Naive B cell (primary cell): Measurements from ENCODE around the gene POU3F1. TPM values are rescaled to one million over a fixed set of nuclear protein-coding genes. Genes with fewer than 3 reads are reported as not detected.

Source experiments
- ATAC-seq, 2 donors: fragments of 150-1000 bp; cut with Tn5 transposase; 2 replicates each; pipeline ENCODE4 v1.10.0; 2021; ENCODE audit warnings: low read depth in 2 of 2, mild to moderate bottlenecking in 2 of 2, moderate library complexity in 2 of 2
- DNase-seq: peaks from one replicate; pipeline ENCODE4 v3.0.0; 2022
- H3K27ac Mint-ChIP-seq, 6 donors: one replicate each; pipeline ENCODE4 v1.8.0; 2020 to 2022; ENCODE audit warnings: mild to moderate bottlenecking in 6 of 6, mixed read lengths in 6 of 6, moderate library complexity in 5 of 6, inconsistent platforms in 2 of 6
- H3K27me3 Mint-ChIP-seq, 3 donors: one replicate each; pipeline ENCODE4 v1.8.0; 2021 to 2022; ENCODE audit warnings: mixed read lengths in 3 of 3, mild to moderate bottlenecking in 1 of 3
- H3K36me3 Mint-ChIP-seq, 2 donors: one replicate each; pipeline ENCODE4 v1.8.0; 2020 to 2022; ENCODE audit warnings: mixed read lengths in 2 of 2, inconsistent platforms in 1 of 2, mild to moderate bottlenecking in 1 of 2
- H3K4me1 Mint-ChIP-seq, 3 donors: one replicate each; pipeline ENCODE4 v1.8.0; 2020 to 2022; ENCODE audit warnings: mixed read lengths in 3 of 3, inconsistent platforms in 1 of 3, mild to moderate bottlenecking in 1 of 3, moderate library complexity in 1 of 3
- H3K4me3 Mint-ChIP-seq, 8 donors: one replicate each; pipeline ENCODE4 v1.8.0; 2020 to 2022; ENCODE audit warnings: mild to moderate bottlenecking in 8 of 8, mixed read lengths in 8 of 8, moderate library complexity in 8 of 8, inconsistent platforms in 2 of 8
- H3K9me3 Mint-ChIP-seq, 7 donors: one replicate each; pipeline ENCODE4 v1.8.0; 2020 to 2022; ENCODE audit warnings: mixed read lengths in 7 of 7, mild to moderate bottlenecking in 5 of 7, inconsistent platforms in 2 of 7, moderate library complexity in 1 of 7
- polyA plus RNA-seq, 6 donors: library from polyadenylated mRNA; unstranded; fragments of 300-500 nt; fragmentation: Illumina TruSeq; gene quantifications; one replicate each; pipeline ENCODE4 v1.2.3, GENCODE V29; 2021; ENCODE audit warnings: low read depth in 6 of 6

POU3F1 gene
- polyA plus RNA-seq, 6 donors from 2014 or later: 0.18 to 1.1 (median 0.34) TPM

DNA sequence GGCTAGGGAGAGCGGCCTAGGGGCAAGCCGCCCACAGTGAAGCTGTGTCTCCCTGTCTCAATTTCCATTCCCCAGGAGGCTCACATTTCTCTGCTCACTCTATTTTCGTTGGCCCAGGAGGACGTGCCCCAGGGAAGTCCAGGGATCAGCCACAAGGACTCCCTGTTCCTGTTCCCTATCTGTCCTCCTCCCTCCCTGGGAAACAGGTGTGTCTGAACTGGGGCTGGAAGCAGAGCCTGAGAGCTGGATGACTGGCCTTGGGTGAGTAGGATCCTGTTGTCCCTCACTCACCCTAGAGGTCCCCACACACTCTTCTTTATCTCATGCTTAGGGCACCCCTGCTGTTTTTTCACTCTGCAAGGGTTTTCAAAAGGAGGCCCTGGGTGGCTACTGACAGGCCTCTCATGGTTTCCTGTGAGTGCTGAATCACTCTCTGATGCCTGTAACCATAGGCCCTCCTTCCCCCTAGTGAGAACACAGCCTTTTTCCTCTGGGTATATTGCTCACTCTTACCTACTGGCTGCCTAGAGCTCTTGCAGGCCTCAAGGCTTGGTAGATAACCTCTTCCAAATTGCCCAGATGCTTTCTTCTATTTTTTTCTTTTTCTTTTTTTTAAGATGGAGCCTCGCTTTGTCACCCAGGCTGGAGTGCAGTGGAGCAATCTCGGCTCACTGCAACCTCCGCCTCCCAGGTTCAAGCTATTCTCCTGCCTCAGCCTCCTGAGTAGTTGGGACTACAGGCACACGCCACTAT, 37.3 kb downstream of the POU3F1 start:
- no peaks in the 10 kb centered on the region for H3K36me3 Mint-ChIP-seq
- peaks cover 0 to 5% (median 3%) of the 10 kb centered on the region in 7 donors for H3K9me3 Mint-ChIP-seq
- peak overlapping the region in 1 of 8 donors; percentile 18 for H3K4me3 Mint-ChIP-seq
- DNase-seq: no peak
- no peak for ATAC-seq
- H3K27me3 Mint-ChIP-seq: peaks cover 0 to 6% (median 6%) of the 10 kb centered on the region in 3 donors
- peaks cover 28 to 29% (median 29%) of the 10 kb centered on the region in 3 donors for H3K4me1 Mint-ChIP-seq
- peak overlapping the region in 1 of 6 donors; percentile 82 for H3K27ac Mint-ChIP-seq

- peaks cover 0 to 18% (median 12%) of the 10 kb centered on the region in 3 donors for H3K27me3 Mint-ChIP-seq
- no peaks in the 10 kb centered on the region for H3K36me3 Mint-ChIP-seq
- H3K4me3 Mint-ChIP-seq: peak overlapping the region; percentile 60 to 84 (median 76)
- DNase-seq (no peak), ATAC-seq (no peak)
- peaks cover 13 to 14% (median 13%) of the 10 kb centered on the region in 3 donors for H3K4me1 Mint-ChIP-seq
- H3K9me3 Mint-ChIP-seq: no peaks in the 10 kb centered on the region
- H3K27ac Mint-ChIP-seq: peak overlapping the region in 1 of 6 donors; percentile 66
Measured at GRCh38 chr1:38006008-38006828, 40.4 kb downstream of the POU3F1 start.

DNA sequence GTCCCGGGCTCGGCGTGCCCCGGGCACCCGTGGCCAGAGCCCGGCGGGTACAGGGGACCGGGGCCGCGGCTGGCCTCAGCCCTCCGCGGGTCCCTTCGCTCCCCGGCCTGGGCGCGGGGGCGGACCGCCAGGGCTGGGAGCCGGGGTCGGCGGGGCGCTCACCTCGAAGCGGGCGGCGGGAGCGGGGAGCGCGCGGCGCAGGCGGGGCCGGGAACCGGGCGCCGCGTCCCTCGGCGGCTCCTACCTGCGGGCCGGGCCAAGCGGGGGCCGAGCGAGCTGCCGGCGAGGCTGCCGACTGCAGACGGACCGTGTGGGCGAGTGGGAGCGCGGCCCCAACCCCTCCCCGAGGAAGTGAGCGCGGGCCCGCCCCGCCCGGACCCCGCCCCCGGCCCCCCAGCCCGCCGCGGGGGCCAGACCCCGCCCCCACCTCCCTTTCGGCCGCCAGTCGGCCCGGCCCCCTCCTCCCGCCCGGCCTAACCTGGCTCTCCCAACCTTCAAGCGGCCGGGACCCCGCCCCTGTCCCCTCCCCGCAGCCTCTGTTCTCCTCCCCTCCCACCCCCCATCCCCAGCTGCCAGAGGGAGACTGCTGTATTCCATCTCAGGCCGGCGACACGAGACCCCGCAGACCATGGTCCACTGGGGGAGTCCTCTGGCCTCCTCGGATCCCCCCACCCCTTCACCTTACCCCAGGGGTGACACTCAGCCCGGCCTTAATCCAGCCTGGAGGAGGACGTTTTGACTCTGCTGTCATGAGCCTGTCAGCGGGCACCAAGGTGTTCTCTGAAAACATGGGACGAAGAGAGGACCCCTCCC, 41.2 kb downstream of the POU3F1 start, which contains the start of gene FHL3:
TSS of gene FHL3 (minus strand) at position 320 of the 813 bp plus-strand sequence. CDS start 6,102 bp downstream, outside the sequence.
- H3K4me1 Mint-ChIP-seq: peaks cover 13 to 19% (median 13%) of the 10 kb centered on the region in 3 donors
- no peaks in the 10 kb centered on the region for H3K36me3 Mint-ChIP-seq
- H3K9me3 Mint-ChIP-seq: no peaks in the 10 kb centered on the region
- no peak for DNase-seq
- H3K27me3 Mint-ChIP-seq: peaks cover 0 to 18% (median 12%) of the 10 kb centered on the region in 3 donors
- peak; percentile 57 to 59 for ATAC-seq
- peak within 1 kb of the TSS; percentile 71 to 92 (median 82) for H3K4me3 Mint-ChIP-seq
- peak within 1 kb of the TSS in 5 of 6 donors; percentile 24 to 86 (median 54) for H3K27ac Mint-ChIP-seq

- peak overlapping the region; percentile 66 to 92 (median 79) for H3K4me3 Mint-ChIP-seq
- H3K9me3 Mint-ChIP-seq: no peaks in the 10 kb centered on the region
- peaks cover 13 to 28% (median 20%) of the 10 kb centered on the region in 3 donors for H3K4me1 Mint-ChIP-seq
- H3K27ac Mint-ChIP-seq: peak overlapping the region in 3 of 6 donors; percentile 24 to 86 (median 54)
- ATAC-seq (peak; percentile 47 to 51), DNase-seq (no peak)
- no peaks in the 10 kb centered on the region for H3K36me3 Mint-ChIP-seq
- H3K27me3 Mint-ChIP-seq: peaks cover 0 to 18% (median 12%) of the 10 kb centered on the region in 3 donors
Measured at GRCh38 chr1:38004284-38005108, 42.1 kb downstream of the POU3F1 start.

DNA sequence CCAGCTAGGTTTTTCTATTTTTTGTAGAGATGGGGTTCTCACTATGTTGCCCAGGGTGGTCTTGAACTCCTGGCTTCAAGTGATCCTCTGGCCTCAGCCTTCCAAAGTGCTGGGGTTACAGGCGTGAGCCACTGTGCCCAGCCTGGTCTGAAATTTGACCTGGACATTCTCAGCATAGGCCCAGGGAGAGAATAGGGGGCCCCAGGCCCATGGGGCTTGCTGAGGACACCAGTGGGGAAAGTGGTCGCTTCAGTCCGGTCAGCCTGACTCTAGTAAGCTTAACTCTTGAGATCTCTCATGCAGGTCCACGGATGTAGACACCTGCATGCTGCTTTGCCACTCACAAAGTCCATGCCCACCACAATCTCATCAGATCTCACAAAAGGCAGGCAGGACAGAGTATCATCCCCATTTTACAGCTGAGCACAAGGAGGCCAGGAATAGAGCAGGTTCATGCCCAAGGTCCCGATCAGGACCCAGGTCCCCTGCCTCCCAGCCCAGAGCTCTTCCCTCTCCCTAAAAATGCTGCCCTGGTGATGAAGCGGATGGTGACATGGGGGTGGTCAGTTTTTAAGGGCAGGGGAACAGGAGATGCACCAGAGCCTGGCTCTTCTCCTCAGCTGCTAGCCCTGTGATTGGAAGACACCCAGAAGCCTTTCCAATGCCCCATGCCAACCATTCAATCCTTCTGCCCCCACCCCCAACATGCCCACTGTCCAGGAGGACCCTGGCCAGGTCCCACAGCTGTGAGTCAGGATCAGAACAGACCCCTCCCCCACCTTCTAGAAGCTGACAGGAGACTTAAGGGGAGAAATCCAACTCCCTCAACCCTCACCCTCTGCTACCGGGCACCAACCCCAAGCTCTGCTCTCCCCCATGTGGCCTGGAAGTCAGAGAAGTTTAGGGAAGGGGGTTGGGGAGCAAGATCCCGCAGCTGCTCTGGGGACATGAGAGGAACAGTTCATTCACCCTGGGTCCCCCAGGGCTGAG, 43.0 kb downstream of the POU3F1 start:
- H3K4me1 Mint-ChIP-seq: peaks cover 15 to 33% (median 24%) of the 10 kb centered on the region in 3 donors
- peak overlapping the region in 7 of 8 donors; percentile 29 to 85 (median 66) for H3K4me3 Mint-ChIP-seq
- no peaks in the 10 kb centered on the region for H3K36me3 Mint-ChIP-seq
- no peaks in the 10 kb centered on the region for H3K9me3 Mint-ChIP-seq
- peak overlapping the region in 1 of 6 donors; percentile 47 for H3K27ac Mint-ChIP-seq
- peaks cover 0 to 18% (median 12%) of the 10 kb centered on the region in 3 donors for H3K27me3 Mint-ChIP-seq
- no peak for DNase-seq
- ATAC-seq: no peak

DNA sequence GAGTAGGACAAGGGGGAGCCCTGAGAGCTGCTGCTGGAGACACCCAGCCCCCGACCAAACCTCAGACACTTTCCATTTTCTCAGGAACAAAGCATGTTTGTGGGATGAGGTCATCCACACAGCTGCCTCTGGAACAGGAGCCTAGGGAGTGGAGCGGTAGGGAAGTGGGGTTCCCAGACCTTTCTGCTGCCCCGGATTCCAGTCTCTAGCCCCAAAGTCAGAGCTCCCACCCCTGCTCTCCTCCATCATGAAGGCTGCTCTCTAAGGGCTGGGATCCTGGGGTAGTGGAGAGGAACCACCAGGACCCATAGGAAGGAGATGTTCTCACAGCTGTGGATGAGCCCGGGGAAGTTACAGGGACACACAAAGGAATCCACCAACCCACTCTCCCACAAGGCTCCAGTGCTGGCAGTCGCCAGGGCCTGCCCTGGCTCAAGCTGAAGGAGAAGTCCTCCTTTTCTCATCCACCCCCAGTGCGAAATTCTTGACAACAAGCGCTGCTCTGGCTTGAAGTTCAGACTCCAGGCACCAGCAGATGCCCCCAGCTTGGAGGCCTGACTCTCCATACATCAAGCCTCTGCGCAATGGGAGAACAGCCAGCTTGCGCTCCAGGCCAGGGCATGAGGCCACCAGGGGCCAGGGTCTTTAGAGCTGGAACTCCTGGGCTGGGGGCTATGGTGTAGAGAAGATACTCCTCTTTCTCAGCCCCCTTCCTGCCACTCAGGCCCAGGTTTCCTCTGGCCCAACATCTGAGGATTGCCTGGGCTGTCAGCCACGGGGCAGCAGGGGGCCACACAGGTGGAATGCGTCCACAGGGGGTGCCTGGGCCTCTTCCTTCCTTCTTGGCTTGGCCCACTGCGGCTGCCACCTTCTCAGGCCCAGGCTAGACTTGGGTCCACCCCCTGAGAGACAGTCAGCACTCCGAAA, 45.8 kb downstream of the POU3F1 start:
- ATAC-seq (no peak), DNase-seq (no peak)
- Mint-ChIP-seq H3K4me1 (peaks cover 15 to 39% (median 28%) of the 10 kb centered on the region in 3 donors), H3K4me3 (peak overlapping the region in 1 of 8 donors; percentile 5), H3K27me3 (peaks cover 0 to 18% (median 12%) of the 10 kb centered on the region in 3 donors), H3K27ac (peak overlapping the region in 3 of 6 donors; percentile 36 to 73 (median 54)), H3K9me3 (no peaks in the 10 kb centered on the region), H3K36me3 (no peaks in the 10 kb centered on the region)

DNA sequence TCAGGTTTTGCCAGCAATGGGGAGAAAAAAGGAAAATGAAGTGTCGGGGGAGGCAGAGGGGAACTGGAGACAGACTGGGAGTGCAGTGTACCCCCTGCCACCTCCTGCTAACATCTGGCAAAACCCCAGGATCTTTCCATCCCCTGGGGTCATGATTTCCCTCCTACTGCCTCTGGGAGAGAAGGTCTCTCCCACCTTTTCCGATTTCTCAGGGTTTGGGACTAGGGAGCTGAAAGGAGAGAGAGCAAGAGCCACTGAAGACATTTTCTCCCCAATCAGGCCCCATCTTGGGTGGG, 46.4 kb downstream of the POU3F1 start:
- Mint-ChIP-seq H3K27me3 (peaks cover 0 to 18% (median 12%) of the 10 kb centered on the region in 3 donors), H3K9me3 (no peaks in the 10 kb centered on the region), H3K4me1 (peaks cover 18 to 42% (median 29%) of the 10 kb centered on the region in 3 donors), H3K36me3 (no peaks in the 10 kb centered on the region), H3K27ac (peak overlapping the region in 4 of 6 donors; percentile 36 to 68 (median 45)), H3K4me3 (no peak overlapping the region)
- DNase-seq (no peak), ATAC-seq (no peak)

DNA sequence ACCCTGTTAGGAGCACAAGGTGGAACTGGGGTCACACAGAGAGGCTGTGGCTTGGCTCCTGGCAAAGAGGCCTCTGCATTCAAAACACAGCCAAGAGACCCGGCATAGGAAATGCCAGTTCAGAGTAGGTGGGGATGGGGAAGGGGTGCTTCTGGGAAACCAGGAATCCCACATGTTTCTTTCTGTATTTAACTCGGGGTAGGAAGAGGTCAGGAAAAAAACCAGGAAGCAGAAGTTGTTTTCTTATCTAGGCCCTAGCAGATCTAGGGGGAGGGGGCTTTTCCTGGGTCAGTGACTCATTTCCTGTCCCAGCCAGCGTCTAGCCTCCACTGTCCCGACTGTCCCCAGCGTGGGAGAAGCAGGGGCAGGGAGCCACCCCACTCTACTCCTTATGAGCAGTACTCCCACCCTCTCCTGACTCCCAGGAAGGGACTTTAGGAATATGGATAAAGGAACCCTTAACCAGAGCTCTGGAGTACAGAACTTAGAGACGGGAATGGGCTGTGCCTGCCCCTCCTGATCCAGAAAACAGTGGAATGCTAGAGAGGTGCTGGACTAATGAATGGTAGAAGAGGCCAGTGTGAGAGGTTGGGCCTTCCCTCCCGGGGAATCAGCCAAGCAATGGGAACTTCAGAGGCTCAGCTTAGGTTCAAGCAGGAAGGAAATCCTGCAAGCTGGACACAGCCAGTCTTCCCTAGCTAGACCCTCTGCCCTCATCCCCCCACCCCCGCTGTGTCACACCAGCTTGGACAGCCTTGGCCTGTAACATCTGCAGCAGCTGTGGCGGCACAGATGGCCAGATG, 47.0 kb downstream of the POU3F1 start:
- H3K27ac Mint-ChIP-seq: peak overlapping the region in 3 of 6 donors; percentile 36 to 76 (median 46)
- H3K9me3 Mint-ChIP-seq: no peaks in the 10 kb centered on the region
- H3K4me1 Mint-ChIP-seq: peaks cover 20 to 45% (median 31%) of the 10 kb centered on the region in 3 donors
- H3K36me3 Mint-ChIP-seq: no peaks in the 10 kb centered on the region
- H3K27me3 Mint-ChIP-seq: peaks cover 0 to 15% (median 10%) of the 10 kb centered on the region in 3 donors
- no peak for ATAC-seq
- H3K4me3 Mint-ChIP-seq: no peak overlapping the region
- DNase-seq: no peak

GRCh38 chr1:37998913-37999429, 47.6 kb downstream of the POU3F1 start:
- peaks cover 16 to 38% (median 25%) of the 10 kb centered on the region in 3 donors for H3K4me1 Mint-ChIP-seq
- peak overlapping the region in 1 of 8 donors; percentile 13 for H3K4me3 Mint-ChIP-seq
- no peaks in the 10 kb centered on the region for H3K36me3 Mint-ChIP-seq
- peak overlapping the region in 2 of 6 donors; percentile 33 to 46 for H3K27ac Mint-ChIP-seq
- H3K9me3 Mint-ChIP-seq: no peaks in the 10 kb centered on the region
- DNase-seq: no peak
- no peak for ATAC-seq
- H3K27me3 Mint-ChIP-seq: peaks cover 0 to 9% (median 3%) of the 10 kb centered on the region in 3 donors
